ENCODE data around the gene MGST3.

DNA sequence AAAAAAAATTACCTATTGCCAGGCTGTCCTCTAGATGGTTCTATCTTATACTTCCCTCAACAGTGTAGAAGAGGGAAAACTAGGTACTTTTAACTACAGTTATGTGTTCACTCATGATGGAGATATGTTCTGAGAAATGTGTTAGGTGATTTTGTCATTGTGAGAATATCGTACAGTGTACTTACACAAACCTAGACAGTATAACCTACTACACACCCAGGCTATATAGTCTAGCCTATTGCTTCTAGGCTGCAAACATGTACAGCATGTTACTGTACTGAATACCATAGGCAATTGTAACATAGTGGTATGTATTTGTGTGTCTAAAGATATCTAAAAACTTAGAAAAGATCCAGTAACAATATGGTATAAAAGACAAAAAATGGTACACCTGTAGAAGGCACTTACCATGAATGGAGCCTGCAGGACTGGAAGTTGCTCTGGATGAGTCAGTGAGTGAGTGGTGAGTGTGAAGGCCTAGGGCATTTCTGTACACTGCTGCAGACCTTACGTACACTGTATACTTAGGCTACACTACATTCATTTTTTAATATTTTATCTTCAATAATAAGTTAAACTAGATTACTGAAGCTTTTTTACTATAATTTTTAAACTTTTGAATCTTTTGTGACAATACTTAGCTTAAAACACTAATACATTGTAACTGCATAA, 13.2 kb downstream of the MGST3 start:
- TF ChIP-seq HCFC1 (IDR thresholded peaks at IDR 0.05; ENCODE audit: low read depth, low read length) (no peak), ZNF367 (CRISPR knock-in tag; IDR thresholded peaks at IDR 0.05; ENCODE audit: borderline replicate concordance) (no peak), NFRKB (IDR thresholded peaks at IDR 0.05) (no peak), ZNF749 (CRISPR knock-in tag; IDR thresholded peaks at IDR 0.05; ENCODE audit: borderline replicate concordance) (no peak), JUNB (CRISPR knock-in tag; IDR thresholded peaks at IDR 0.05; ENCODE audit: borderline replicate concordance) (no peak), ATF7 (IDR thresholded peaks at IDR 0.05) (no peak), ATF7 (CRISPR knock-in tag; IDR thresholded peaks at IDR 0.05) (no peak), MAZ (IDR thresholded peaks at IDR 0.05; ENCODE audit: borderline replicate concordance, low read depth, low read length) (no peak), MAZ (CRISPR knock-in tag; IDR thresholded peaks at IDR 0.05; ENCODE audit: low read depth) (no peak), POLR2A (IDR thresholded peaks at IDR 0.05; ENCODE audit: insufficient read depth in 1 of 2, low read depth in 2 of 2, low read length in 2 of 2) (no peak), EP300 (IDR thresholded peaks at IDR 0.05; ENCODE audit: low read depth in 2 of 2, low read length in 2 of 2) (no peak), EP300 (CRISPR knock-in tag; IDR thresholded peaks at IDR 0.05; ENCODE audit: borderline replicate concordance) (no peak), GATA4 (IDR thresholded peaks at IDR 0.05; ENCODE audit: borderline replicate concordance, low read depth) (no peak)
- TF ChIP-seq, protein P1, sequence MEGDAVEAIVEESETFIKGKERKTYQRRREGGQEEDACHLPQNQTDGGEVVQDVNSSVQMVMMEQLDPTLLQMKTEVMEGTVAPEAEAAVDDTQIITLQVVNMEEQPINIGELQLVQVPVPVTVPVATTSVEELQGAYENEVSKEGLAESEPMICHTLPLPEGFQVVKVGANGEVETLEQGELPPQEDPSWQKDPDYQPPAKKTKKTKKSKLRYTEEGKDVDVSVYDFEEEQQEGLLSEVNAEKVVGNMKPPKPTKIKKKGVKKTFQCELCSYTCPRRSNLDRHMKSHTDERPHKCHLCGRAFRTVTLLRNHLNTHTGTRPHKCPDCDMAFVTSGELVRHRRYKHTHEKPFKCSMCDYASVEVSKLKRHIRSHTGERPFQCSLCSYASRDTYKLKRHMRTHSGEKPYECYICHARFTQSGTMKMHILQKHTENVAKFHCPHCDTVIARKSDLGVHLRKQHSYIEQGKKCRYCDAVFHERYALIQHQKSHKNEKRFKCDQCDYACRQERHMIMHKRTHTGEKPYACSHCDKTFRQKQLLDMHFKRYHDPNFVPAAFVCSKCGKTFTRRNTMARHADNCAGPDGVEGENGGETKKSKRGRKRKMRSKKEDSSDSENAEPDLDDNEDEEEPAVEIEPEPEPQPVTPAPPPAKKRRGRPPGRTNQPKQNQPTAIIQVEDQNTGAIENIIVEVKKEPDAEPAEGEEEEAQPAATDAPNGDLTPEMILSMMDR (CRISPR knock-in tag; IDR thresholded peaks at IDR 0.05), result no peak
- TF ChIP-seq, protein P2, sequence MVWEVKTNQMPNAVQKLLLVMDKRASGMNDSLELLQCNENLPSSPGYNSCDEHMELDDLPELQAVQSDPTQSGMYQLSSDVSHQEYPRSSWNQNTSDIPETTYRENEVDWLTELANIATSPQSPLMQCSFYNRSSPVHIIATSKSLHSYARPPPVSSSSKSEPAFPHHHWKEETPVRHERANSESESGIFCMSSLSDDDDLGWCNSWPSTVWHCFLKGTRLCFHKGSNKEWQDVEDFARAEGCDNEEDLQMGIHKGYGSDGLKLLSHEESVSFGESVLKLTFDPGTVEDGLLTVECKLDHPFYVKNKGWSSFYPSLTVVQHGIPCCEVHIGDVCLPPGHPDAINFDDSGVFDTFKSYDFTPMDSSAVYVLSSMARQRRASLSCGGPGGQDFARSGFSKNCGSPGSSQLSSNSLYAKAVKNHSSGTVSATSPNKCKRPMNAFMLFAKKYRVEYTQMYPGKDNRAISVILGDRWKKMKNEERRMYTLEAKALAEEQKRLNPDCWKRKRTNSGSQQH (CRISPR knock-in tag; IDR thresholded peaks at IDR 0.05; ENCODE audit: low read depth), result no peak
- TF ChIP-seq, protein P3, sequence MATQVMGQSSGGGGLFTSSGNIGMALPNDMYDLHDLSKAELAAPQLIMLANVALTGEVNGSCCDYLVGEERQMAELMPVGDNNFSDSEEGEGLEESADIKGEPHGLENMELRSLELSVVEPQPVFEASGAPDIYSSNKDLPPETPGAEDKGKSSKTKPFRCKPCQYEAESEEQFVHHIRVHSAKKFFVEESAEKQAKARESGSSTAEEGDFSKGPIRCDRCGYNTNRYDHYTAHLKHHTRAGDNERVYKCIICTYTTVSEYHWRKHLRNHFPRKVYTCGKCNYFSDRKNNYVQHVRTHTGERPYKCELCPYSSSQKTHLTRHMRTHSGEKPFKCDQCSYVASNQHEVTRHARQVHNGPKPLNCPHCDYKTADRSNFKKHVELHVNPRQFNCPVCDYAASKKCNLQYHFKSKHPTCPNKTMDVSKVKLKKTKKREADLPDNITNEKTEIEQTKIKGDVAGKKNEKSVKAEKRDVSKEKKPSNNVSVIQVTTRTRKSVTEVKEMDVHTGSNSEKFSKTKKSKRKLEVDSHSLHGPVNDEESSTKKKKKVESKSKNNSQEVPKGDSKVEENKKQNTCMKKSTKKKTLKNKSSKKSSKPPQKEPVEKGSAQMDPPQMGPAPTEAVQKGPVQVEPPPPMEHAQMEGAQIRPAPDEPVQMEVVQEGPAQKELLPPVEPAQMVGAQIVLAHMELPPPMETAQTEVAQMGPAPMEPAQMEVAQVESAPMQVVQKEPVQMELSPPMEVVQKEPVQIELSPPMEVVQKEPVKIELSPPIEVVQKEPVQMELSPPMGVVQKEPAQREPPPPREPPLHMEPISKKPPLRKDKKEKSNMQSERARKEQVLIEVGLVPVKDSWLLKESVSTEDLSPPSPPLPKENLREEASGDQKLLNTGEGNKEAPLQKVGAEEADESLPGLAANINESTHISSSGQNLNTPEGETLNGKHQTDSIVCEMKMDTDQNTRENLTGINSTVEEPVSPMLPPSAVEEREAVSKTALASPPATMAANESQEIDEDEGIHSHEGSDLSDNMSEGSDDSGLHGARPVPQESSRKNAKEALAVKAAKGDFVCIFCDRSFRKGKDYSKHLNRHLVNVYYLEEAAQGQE (IDR thresholded peaks at IDR 0.05; ENCODE audit: borderline replicate concordance in 1 of 2, low read depth in 1 of 2, low read length in 2 of 2), result no peak
